ENCODE results near the gene TRMT2A. TPM values are rescaled to one million over a fixed set of nuclear protein-coding genes. Genes with fewer than 3 reads are reported as not detected.

Gene TRMT2A
- total and polyA plus RNA-seq, 10 of the 15 experiments (the other 5 are each of a cell fraction or from before 2014, with no cell fraction given), result 0.29 to 97.0 (median 57.9) TPM

DNA sequence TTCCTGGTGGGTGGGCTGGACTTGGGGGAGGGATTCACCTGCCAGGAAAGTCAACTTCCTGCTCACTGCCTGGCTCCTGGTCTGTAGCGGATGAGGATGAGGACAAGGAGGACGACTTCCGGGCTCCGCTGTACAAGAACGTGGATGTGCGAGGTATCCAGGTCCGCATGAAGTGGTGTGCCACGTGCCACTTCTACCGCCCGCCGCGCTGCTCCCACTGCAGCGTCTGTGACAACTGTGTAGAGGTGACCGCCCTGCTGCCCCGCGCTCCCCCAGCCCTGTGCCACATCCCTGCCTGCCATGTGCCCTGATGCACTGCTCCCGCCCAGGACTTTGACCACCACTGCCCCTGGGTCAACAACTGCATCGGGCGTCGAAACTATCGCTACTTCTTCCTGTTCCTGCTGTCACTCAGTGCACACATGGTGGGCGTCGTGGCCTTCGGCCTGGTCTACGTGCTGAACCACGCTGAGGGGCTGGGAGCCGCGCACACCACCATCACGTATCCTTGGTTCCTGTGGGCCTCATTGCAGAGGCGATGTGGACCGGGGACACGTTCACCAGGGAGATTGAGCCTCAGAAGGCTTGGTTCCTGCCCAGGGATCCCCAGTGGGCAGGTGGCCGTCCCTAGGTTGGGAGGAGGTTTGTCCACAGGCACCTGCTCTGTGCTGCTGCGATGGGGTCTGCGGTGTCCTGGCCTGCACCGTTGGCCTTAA, 22.5 kb upstream of the TRMT2A start:
- H3K4me3 ChIP-seq, result no peak overlapping the region
- TF ChIP-seq IRF4 (IDR thresholded peaks at IDR 0.05; ENCODE audit: low read depth, low read length) (no peak), POU2F2 (IDR thresholded peaks at IDR 0.05; ENCODE audit: borderline replicate concordance, low read depth, low read length) (no peak), HCFC1 (IDR thresholded peaks at IDR 0.05; ENCODE audit: low read length) (no peak), SUPT20H (IDR thresholded peaks at IDR 0.05; ENCODE audit: borderline replicate concordance, control insufficient read depth, low read depth, low read length) (no peak), TAF1 (IDR thresholded peaks at IDR 0.05; ENCODE audit: borderline replicate concordance, low read depth, low read length) (no peak), FOXM1 (IDR thresholded peaks at IDR 0.05; ENCODE audit: low read depth, low read length) (no peak)
- no peak overlapping the region for H2AFZ ChIP-seq (ENCODE audit: control insufficient read depth, low read depth, low read length)
- DNase-seq (ENCODE audit: low read depth, low spot score), result no peak
- SMC1A ChIA-PET (ENCODE audit: uncharacterized antibody, unreplicated experiment), result no interaction called here
- RAD21 ChIA-PET (ENCODE audit: unreplicated experiment), result no interaction called here
- no peaks in the 10 kb centered on the region for H4K20me1 ChIP-seq (ENCODE audit: control insufficient read depth, insufficient read depth)
- no peak overlapping the region for H3K4me2 ChIP-seq (ENCODE audit: control insufficient read depth, insufficient read depth)
- H3K36me3 ChIP-seq (ENCODE audit: control insufficient read depth in 2 of 2, insufficient read depth in 2 of 2, low read length in 1 of 2), result no peaks in the 10 kb centered on the region; a peak in 1 of 4 replicates
- no peaks in the 10 kb centered on the region for H3K9me3 ChIP-seq (replicated peaks; ENCODE audit: control insufficient read depth, insufficient read depth, low read length)
- ATAC-seq, result no peak
- no peak overlapping the region for H3K27ac ChIP-seq (ENCODE audit: control insufficient read depth, insufficient read depth)
- H3K9ac ChIP-seq (ENCODE audit: control insufficient read depth, insufficient read depth, low read length), result no peak overlapping the region
- in situ Hi-C loops (cut with MboI), result no loop called here
- FAIRE-seq, result no peak
- no peaks in the 10 kb centered on the region; the same call in 1 of the 2 replicates for H3K4me1 ChIP-seq (ENCODE audit: control insufficient read depth, insufficient read depth, low read length)
- H3K27me3 ChIP-seq (replicated peaks in 1 of 2; ENCODE audit: control insufficient read depth in 2 of 2, insufficient read depth in 2 of 2, low read length in 1 of 2), result no peaks in the 10 kb centered on the region
- CTCF ChIA-PET, result no interaction called here
- POLR2A ChIA-PET, result no interaction called here
- intact Hi-C loops (cut with micrococcal nuclease; ENCODE audit: unreplicated experiment), result no loop called here
- no TSS peak for BruUV-seq (replicated peaks)
- H3K79me2 ChIP-seq (ENCODE audit: control insufficient read depth, insufficient read depth, low read length), result no peaks in the 10 kb centered on the region
- 95% methylated on average over 36 of the region's 36 CpGs for WGBS (ENCODE audit: insufficient coverage, insufficient replicate concordance, low lambda C conversion rate, missing lambda C conversion rate)

DNA sequence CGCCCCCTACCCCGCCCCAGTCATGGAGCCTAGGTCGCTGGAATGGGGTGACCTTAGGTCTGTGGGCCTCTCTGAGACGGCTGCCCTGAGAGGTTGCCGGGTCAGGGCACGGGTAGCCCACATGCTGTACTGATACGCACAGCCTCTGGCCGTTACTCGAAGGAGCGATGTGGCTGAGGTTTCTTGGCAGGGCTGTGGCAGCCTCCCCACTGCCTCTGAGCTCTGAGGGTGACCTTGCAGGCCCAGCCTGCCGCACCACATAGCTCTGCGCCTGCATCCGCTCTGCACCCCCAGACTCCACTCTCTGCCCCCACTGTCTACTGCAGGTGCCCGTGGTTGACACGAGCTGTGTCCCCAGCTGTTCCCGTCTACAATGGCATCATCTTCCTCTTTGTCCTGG, 21.8 kb upstream of the TRMT2A start:
- intact Hi-C loops (cut with micrococcal nuclease; ENCODE audit: unreplicated experiment), result no loop called here
- H3K9me3 ChIP-seq (replicated peaks; ENCODE audit: control insufficient read depth, insufficient read depth, low read length), result no peaks in the 10 kb centered on the region
- no peaks in the 10 kb centered on the region for H4K20me1 ChIP-seq (ENCODE audit: control insufficient read depth, insufficient read depth)
- ChIA-PET SMC1A (ENCODE audit: uncharacterized antibody, unreplicated experiment) (no interaction called here), CTCF (no interaction called here), RAD21 (ENCODE audit: unreplicated experiment) (no interaction called here), POLR2A (no interaction called here)
- no peak overlapping the region for H3K4me2 ChIP-seq (ENCODE audit: control insufficient read depth, insufficient read depth)
- H3K27ac ChIP-seq (ENCODE audit: control insufficient read depth, insufficient read depth), result no peak overlapping the region
- H2AFZ ChIP-seq (ENCODE audit: control insufficient read depth, low read depth, low read length), result no peak overlapping the region
- H3K79me2 ChIP-seq (ENCODE audit: control insufficient read depth, insufficient read depth, low read length), result no peaks in the 10 kb centered on the region
- BruUV-seq (replicated peaks), result no TSS peak
- no peak overlapping the region for H3K4me3 ChIP-seq
- no peak overlapping the region for H3K9ac ChIP-seq (ENCODE audit: control insufficient read depth, insufficient read depth, low read length)
- 84% methylated on average over 16 of the region's 16 CpGs for WGBS (ENCODE audit: insufficient coverage, insufficient replicate concordance, low lambda C conversion rate, missing lambda C conversion rate)
- in situ Hi-C loops (cut with MboI), result no loop called here
- H3K4me1 ChIP-seq (ENCODE audit: control insufficient read depth, insufficient read depth, low read length), result no peaks in the 10 kb centered on the region; the same call in 1 of the 2 replicates
- no peak for ATAC-seq
- no peak for DNase-seq (ENCODE audit: low read depth, low spot score)
- H3K27me3 ChIP-seq (replicated peaks in 1 of 2; ENCODE audit: control insufficient read depth in 2 of 2, insufficient read depth in 2 of 2, low read length in 1 of 2), result no peaks in the 10 kb centered on the region
- FAIRE-seq, result no peak
- H3K36me3 ChIP-seq (ENCODE audit: control insufficient read depth in 2 of 2, insufficient read depth in 2 of 2, low read length in 1 of 2), result no peaks in the 10 kb centered on the region; a peak in 1 of 4 replicates
- no peak for TF ChIP-seq MEF2A (IDR thresholded peaks at IDR 0.05; ENCODE audit: insufficient read depth, low read depth, low read length)
- TF ChIP-seq RBBP5 (conservative IDR thresholded peaks at IDR 0.05), result no peak
- TF ChIP-seq POU2F2 (IDR thresholded peaks at IDR 0.05; ENCODE audit: borderline replicate concordance, low read depth, low read length), result no peak
- no peak for TF ChIP-seq NFXL1 (IDR thresholded peaks at IDR 0.05; ENCODE audit: borderline replicate concordance)
- TF ChIP-seq IKZF1 (conservative IDR thresholded peaks at IDR 0.05), result no peak
- TF ChIP-seq, protein P1, sequence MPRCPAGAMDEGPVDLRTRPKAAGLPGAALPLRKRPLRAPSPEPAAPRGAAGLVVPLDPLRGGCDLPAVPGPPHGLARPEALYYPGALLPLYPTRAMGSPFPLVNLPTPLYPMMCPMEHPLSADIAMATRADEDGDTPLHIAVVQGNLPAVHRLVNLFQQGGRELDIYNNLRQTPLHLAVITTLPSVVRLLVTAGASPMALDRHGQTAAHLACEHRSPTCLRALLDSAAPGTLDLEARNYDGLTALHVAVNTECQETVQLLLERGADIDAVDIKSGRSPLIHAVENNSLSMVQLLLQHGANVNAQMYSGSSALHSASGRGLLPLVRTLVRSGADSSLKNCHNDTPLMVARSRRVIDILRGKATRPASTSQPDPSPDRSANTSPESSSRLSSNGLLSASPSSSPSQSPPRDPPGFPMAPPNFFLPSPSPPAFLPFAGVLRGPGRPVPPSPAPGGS (IDR thresholded peaks at IDR 0.05; ENCODE audit: borderline replicate concordance, insufficient read depth, low read depth, low read length, poor library complexity, severe bottlenecking), result no peak
- no peak for TF ChIP-seq NFYB (IDR thresholded peaks at IDR 0.05; ENCODE audit: insufficient read depth, low read depth, low read length)
- TF ChIP-seq CREB1 (IDR thresholded peaks at IDR 0.05; ENCODE audit: low read depth), result no peak
- no peak for TF ChIP-seq JUND (IDR thresholded peaks at IDR 0.05; ENCODE audit: low read depth, low read length)
- no peak for TF ChIP-seq BRCA1 (IDR thresholded peaks at IDR 0.05; ENCODE audit: low read depth, low read length)
- no peak for TF ChIP-seq RUNX3 (IDR thresholded peaks at IDR 0.05; ENCODE audit: low read length)
- TF ChIP-seq NR2C2 (IDR thresholded peaks at IDR 0.05; ENCODE audit: borderline replicate concordance, control insufficient read depth, insufficient read length, low read depth), result no peak

Measured in GM12878 (cell line).